Activated T-helper 1 cell treated with anti-CD3 and anti-CD28 coated beads, Interleukin-12 subunit alpha, Interleukin-12 subunit beta, Interleukin-2, Interleukin-4 antibody, amounts not matched to agents 30 ng/mL and 10 ng/mL and 1 ng/mL, durations not matched to agents 14 hours and 24 hours and 36 hours (primary cell): Measurements from ENCODE around the gene COPZ1. TPM values are rescaled to one million over a fixed set of nuclear protein-coding genes. Genes with fewer than 3 reads are reported as not detected.

Experiments used
- DNase-seq: peaks from one replicate; pipeline ENCODE4 v3.0.0; 2021; ENCODE audit warnings: low spot score
- H3K27ac Mint-ChIP-seq: one replicate; pipeline ENCODE4 v1.8.0; 2021; ENCODE audit warnings: mild to moderate bottlenecking, mixed read lengths
- H3K27me3 Mint-ChIP-seq: one replicate; pipeline ENCODE4 v1.8.0; 2022; ENCODE audit warnings: mild to moderate bottlenecking, moderate library complexity, mixed read lengths; ENCODE audit not compliant: insufficient read depth
- H3K36me3 Mint-ChIP-seq: one replicate; pipeline ENCODE4 v1.8.0; 2021; ENCODE audit warnings: low read depth, mixed read lengths
- H3K4me1 Mint-ChIP-seq: one replicate; pipeline ENCODE4 v1.8.0; 2021; ENCODE audit warnings: low read depth, mixed read lengths
- H3K4me3 Mint-ChIP-seq: one replicate; pipeline ENCODE4 v1.8.0; 2021; ENCODE audit warnings: mild to moderate bottlenecking, moderate library complexity, mixed read lengths
- H3K9me3 Mint-ChIP-seq: one replicate; pipeline ENCODE4 v1.8.0; 2021; ENCODE audit warnings: mixed read lengths
- intact Hi-C: fragments of 100-400 bp; cut with micrococcal nuclease; formaldehyde crosslinking; loops from one replicate; pipeline ENCODE4 v1.15.1; 2024
- total RNA-seq: library from RNA; stranded (reverse); gene quantifications from 2 replicates; pipeline ENCODE4 v1.2.3, GENCODE V29; 2022

The COPZ1 gene
- total RNA-seq, 1 donor from 2014 or later, result 115 TPM

DNA sequence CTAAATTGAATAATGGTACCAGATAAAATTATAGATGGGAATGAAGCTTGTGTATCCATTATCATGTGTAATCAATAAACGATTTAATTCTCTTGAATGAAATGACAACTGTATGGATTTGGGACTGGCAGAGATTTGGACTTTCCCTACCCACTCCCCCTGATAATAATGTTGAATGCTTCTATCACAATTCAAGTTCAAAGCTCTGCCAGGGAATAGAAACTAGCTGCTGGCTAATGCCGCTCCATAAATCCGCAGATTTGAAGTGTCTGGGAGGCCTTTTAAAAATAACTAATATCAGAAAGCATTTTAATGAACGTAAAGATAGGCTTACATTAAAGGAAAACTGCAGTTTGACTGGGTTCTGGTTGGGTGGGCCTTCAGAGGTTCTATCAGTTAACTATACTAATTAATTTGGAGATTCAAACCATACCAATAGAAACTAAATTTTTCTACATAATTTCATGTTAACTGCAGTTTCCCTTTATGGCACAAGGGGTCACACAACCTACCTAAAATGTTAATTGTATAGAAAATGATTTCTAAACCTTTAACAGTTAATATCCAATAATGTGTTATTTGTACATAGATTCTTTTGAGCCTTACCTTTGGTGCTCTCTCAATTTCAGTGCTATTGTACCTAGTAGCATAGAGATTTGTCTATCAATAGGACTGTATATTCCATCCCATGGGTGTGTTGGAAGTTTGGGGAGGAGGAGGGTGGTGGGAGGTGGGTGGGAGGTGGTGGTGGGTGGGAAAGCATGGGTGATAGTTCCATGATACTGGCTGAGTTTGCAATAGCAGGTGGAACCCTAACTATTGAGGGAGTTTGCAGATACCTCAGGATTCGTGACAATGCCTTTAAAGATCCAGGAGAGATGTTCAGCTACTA is 39.5 kb upstream of the COPZ1 start:
- H3K9me3 Mint-ChIP-seq, result no peaks in the 10 kb centered on the region
- H3K36me3 Mint-ChIP-seq, result peaks cover 34% of the 10 kb centered on the region
- H3K27me3 Mint-ChIP-seq, result no peaks in the 10 kb centered on the region
- no peak overlapping the region for H3K4me3 Mint-ChIP-seq
- peak overlapping the region; percentile 32 for H3K27ac Mint-ChIP-seq
- no peak for DNase-seq
- intact Hi-C loops, result loop anchor here (10.0 kb wide), 1 partner anchor 1649 kb away; the partner anchor contains the start of gene DGKA
- H3K4me1 Mint-ChIP-seq, result peaks cover 60% of the 10 kb centered on the region

DNA sequence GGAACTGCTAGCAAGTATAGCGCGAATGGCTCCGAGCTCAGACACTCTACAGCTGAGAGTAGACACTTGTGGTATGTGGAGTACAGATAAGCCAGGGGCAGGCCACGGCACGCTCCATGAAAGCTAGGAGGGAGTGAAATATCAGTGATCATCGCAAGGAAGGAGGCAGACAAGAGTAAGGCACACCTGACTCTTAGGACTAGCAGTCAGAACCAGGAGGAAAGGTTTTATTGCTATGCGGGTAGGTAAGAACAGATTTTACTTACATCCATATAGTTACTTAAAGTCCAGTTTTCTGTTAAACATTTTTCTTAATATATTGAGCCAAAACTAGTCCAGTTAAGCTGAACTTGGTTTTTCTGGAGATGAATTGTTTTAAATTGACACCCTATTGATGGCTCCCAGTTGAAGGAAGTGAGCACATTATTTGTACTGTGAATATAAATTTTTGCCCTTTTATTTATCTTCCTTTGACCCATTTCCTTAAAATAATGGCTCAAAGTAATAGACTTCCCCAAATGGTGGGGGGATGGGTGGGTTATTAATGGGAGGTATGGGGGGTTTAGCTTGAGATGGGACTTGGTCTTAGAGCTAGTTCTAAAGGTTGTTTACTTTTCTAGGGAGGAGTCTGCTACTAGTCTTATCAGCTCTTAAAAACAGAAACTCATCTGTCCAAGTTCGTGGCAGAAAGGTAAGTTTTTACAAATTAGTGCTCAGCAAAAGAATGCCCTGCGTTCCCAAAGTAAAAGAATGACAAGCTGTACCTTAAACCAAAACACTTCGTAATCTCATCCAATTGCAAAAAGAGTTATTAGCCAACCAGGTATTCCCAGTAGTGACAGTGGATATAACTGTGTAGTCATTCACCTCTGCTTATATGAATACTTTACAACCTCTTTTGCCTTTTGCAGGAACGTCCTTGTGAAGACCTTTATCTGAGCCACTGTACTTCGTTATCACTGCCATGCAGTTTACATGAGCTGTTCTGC is 38.6 kb upstream of the COPZ1 start:
- intact Hi-C loops, result loop anchor here (10.0 kb wide), 1 partner anchor 1648 kb away; the partner anchor contains the start of gene DGKA
- Mint-ChIP-seq H3K4me3 (no peak overlapping the region), H3K9me3 (no peaks in the 10 kb centered on the region), H3K36me3 (peaks cover 34% of the 10 kb centered on the region), H3K4me1 (peaks cover 60% of the 10 kb centered on the region), H3K27me3 (no peaks in the 10 kb centered on the region), H3K27ac (peak overlapping the region; percentile 32)
- no peak for DNase-seq

DNA sequence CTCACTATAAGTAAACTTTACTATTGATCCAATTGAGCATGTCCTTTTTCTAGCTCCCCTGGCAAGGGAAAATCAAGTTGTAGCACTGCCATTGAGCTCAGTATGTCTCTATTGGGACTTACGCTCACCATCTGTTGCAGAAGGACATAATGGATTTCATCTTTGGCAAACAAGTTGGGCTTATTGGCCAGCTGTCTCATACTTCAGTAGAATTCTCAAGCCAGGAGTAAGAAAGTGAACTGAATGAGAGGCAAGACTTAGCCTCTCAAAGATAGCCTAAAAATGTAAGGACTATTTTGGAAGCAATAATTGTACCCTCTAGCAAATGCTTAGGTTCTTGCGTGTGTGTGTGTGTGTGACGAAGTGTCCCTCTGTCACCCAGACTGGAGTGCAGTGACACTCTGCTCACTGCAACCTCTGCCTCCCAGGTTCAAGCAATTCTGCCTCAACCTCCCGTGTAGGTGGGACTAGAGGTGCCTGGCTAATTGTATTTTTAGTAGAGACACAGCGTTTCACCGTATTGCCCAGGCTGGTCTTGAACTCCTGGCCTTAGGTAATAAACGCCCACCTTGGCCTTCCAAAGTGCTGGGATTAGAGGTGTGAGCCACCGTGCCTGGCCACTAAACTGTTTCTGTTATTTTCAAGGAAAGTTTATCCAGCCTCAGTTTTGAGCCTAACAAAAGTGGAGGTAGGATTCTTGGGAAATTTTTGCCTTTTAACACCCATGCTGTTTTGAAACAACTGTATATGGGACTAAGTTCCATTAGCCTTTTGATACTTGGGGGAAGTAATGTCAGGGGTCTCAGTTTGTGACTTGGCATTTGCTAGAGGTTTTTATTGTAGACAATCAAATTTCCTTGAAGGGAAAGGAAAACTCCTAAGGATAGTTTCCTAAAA is 37.4 kb upstream of the COPZ1 start:
- H3K27ac Mint-ChIP-seq, result no peak overlapping the region
- intact Hi-C loops, result loop anchor here (10.0 kb wide), 1 partner anchor 1647 kb away; the partner anchor contains the start of gene DGKA
- no peak for DNase-seq

DNA sequence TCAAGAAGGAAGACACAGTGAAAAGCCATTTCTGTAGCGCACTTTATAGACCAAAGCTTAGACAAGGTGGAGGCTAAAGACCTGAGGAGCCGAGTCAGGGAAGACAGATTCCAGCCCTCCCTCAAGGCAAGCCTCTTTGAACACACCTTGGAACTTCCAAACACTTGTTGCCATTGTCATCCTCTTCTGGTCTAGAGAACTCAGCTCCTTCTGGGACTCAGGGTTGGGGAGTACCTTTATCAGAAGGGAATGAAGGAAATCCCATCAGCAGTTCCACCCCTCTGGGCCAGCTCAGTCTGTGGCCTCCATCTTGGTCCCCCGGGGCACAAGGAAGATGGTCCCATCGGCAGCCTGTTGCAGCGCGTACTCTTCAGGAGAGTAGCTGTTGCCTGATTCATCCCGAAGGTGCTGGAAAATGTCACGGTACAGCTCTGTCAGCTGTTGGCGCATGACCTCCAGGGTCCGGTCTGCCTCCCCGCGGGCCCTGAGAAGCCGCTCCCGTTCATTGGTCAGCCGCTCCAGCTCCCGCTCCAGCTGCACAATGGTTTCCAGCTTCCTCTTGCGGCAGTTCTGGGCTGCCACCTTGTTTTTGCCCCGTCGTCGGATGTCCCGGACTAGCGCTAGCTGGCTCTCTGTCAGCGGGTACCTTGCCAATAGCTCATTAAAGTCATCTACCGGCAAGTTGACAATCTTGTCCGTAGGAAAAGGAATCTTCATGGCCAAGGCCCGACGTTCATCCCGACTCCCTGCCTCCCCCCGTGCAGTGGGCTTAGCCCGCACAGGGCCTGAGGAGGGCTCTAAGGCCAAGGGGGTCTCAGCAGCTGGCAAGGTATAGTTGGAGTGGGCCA is 32.6 kb upstream of the COPZ1 start:
- DNase-seq, result no peak
- H3K27ac Mint-ChIP-seq, result no peak overlapping the region
- peaks cover 9% of the 10 kb centered on the region for H3K36me3 Mint-ChIP-seq
- peaks cover 6% of the 10 kb centered on the region for H3K4me1 Mint-ChIP-seq
- peaks cover 5% of the 10 kb centered on the region for H3K27me3 Mint-ChIP-seq
- H3K9me3 Mint-ChIP-seq, result no peaks in the 10 kb centered on the region
- no peak overlapping the region for H3K4me3 Mint-ChIP-seq
- intact Hi-C loops, result no loop called here

More for the DNA sequence above, 37.4 kb upstream of the COPZ1 start:
- Mint-ChIP-seq H3K27me3 (no peaks in the 10 kb centered on the region), H3K4me3 (no peak overlapping the region), H3K9me3 (no peaks in the 10 kb centered on the region), H3K4me1 (peaks cover 51% of the 10 kb centered on the region), H3K36me3 (peaks cover 34% of the 10 kb centered on the region)

- intact Hi-C loops, result no loop called here
- Mint-ChIP-seq H3K36me3 (peaks cover 3% of the 10 kb centered on the region), H3K27me3 (peaks cover 5% of the 10 kb centered on the region), H3K4me3 (no peak overlapping the region), H3K27ac (no peak overlapping the region), H3K4me1 (peaks cover 4% of the 10 kb centered on the region), H3K9me3 (no peaks in the 10 kb centered on the region)
- no peak for DNase-seq
These were observed 32.0 kb upstream of the COPZ1 start for GRCh38 chr12:54292931-54293241.

GRCh38 chr12:54294152-54294952 is 30.6 kb upstream of the COPZ1 start:
- H3K27ac Mint-ChIP-seq, result no peak overlapping the region
- intact Hi-C loops, result loop anchor here (1.0 kb wide), 4 partner anchors 30 to 85 kb away; no protein-coding TSS in a partner anchor
- DNase-seq, result peak; percentile 46
- no peaks in the 10 kb centered on the region for H3K9me3 Mint-ChIP-seq
- H3K36me3 Mint-ChIP-seq, result no peaks in the 10 kb centered on the region
- H3K4me1 Mint-ChIP-seq, result peaks cover 4% of the 10 kb centered on the region
- H3K27me3 Mint-ChIP-seq, result peaks cover 16% of the 10 kb centered on the region
- no peak overlapping the region for H3K4me3 Mint-ChIP-seq

- Mint-ChIP-seq H3K27ac (no peak overlapping the region), H3K36me3 (no peaks in the 10 kb centered on the region), H3K4me1 (peaks cover 11% of the 10 kb centered on the region), H3K4me3 (no peak overlapping the region), H3K9me3 (no peaks in the 10 kb centered on the region), H3K27me3 (peaks cover 23% of the 10 kb centered on the region)
- DNase-seq, result no peak
- intact Hi-C loops, result loop anchor here (1.0 kb wide), 4 partner anchors 29 to 84 kb away; no protein-coding TSS in a partner anchor
These were observed 29.9 kb upstream of the COPZ1 start for GRCh38 chr12:54294953-54295566.

DNA sequence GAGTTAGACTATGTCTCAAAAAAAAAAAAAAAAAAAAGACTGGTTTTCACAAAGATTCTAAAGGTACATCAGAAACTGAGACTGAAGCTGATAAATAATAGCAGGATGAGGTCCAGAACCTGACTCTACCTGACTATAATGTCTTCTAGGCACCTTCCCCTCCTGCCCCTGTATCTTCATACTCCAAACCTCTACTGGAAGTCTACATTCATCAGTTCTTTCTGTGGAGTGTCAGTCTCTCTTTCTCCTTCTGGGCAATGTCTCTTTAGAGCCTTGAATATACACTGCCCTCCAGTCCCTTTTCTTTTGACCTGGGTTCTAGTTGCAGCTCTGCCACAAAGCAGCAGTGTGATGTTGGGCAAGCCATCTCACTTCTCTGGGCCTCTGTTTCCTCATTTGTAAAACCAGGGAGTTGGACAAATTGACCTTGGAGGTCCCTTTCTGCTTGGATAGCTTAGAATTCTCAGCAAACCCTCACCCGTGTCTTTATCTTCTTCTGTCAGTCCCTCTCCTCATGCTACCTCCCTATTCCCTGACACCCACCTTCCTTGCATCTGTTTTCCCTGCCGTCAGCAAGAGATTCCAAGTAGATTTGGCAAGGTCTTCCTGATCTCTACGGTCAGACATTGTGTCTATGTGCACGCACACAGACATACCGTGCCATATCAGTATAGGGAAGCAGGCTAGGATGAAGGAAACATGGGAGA is 28.4 kb upstream of the COPZ1 start:
- intact Hi-C loops, result no loop called here
- peaks cover 37% of the 10 kb centered on the region for H3K27me3 Mint-ChIP-seq
- no peak for DNase-seq
- H3K4me1 Mint-ChIP-seq, result peaks cover 12% of the 10 kb centered on the region
- no peak overlapping the region for H3K27ac Mint-ChIP-seq
- no peaks in the 10 kb centered on the region for H3K9me3 Mint-ChIP-seq
- no peak overlapping the region for H3K4me3 Mint-ChIP-seq
- no peaks in the 10 kb centered on the region for H3K36me3 Mint-ChIP-seq

DNA sequence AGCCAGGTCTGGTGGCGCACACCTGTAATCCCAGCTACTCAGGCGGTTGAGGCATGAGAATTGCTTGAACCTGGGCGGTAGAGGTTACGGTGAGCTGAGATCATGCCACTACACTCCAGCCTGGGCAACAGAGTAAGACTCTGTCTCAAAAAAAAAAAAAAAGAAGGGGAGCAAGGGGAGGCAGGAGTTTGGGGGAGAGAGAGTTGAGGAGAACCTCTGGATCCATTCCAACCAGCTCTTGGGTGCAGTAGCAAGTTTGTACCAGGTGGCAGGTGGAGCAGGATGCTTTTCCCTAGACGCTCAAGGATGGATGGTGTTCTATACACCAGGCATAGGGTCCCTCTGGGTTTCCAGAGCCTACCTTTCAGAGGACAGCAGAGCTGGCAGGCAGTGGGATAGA is 26.0 kb upstream of the COPZ1 start:
- Mint-ChIP-seq H3K9me3 (no peaks in the 10 kb centered on the region), H3K4me1 (peaks cover 13% of the 10 kb centered on the region), H3K27me3 (peaks cover 55% of the 10 kb centered on the region), H3K4me3 (no peak overlapping the region), H3K27ac (no peak overlapping the region), H3K36me3 (no peaks in the 10 kb centered on the region)
- intact Hi-C loops, result no loop called here
- DNase-seq, result no peak

DNA sequence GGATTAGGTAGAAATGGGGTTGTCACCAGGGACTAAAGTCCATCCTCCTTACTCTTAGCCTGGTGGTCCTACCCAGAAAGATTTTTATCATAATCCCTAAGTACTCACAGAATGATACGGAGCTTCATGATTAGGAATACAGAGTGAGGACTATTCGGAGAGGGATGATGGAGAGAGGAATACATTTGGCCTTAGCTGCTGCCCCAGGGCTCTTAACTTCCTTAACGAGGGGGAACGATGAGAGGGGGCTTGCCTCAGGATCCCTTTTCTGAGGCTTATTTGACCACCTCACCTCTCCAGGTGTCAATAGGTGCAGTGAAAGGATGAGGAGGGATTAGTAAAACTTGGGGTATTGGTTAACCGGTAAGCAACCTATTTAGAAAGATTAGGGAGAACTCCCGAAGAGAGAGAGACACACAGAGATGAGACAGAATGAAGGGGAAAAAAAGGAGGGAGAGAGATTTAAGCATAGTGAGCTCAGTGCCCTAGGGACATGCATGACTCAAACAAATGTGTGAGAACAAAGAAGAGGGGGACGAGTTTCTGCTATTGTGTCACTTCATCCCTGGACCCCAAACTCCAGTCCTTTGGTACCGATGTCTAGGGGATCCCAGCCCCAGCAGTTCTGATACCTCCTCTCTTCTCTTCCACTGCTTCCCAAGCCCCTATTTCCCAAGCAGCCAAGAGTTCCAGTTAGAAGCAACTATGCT is 25.3 kb upstream of the COPZ1 start:
- H3K36me3 Mint-ChIP-seq, result no peaks in the 10 kb centered on the region
- H3K4me1 Mint-ChIP-seq, result peaks cover 20% of the 10 kb centered on the region
- H3K27me3 Mint-ChIP-seq, result peaks cover 62% of the 10 kb centered on the region
- no peak overlapping the region for H3K27ac Mint-ChIP-seq
- no peak for DNase-seq
- H3K4me3 Mint-ChIP-seq, result no peak overlapping the region
- intact Hi-C loops, result no loop called here
- H3K9me3 Mint-ChIP-seq, result no peaks in the 10 kb centered on the region
